SK-N-SH treated with all-trans-retinoic acid at 6 μM for 48 hours (cell line): ENCODE data around the gene SNAPC5.

ENCODE experiments used
- ARNTL ChIP-seq: fragments of 450-650 bp; formaldehyde crosslinking; IDR thresholded peaks from 2 replicates; pipeline ENCODE4 v1.5.0; 2020; ENCODE audit warnings: low read depth, mild to moderate bottlenecking, moderate library complexity, borderline replicate concordance
- RARB ChIP-seq: fragments of 250-450 bp; sonication (Bioruptor Pico); IDR thresholded peaks from 2 replicates; pipeline ENCODE4 v1.8.0; 2021; ENCODE audit warnings: mild to moderate bottlenecking, moderate library complexity
- TCF4 ChIP-seq: fragments of 250-450 bp; sonication (Bioruptor Pico); IDR thresholded peaks from 2 replicates; pipeline ENCODE4 v1.8.0; 2021; ENCODE audit warnings: mild to moderate bottlenecking, moderate library complexity, borderline replicate concordance
- TOX ChIP-seq: fragments of 250-450 bp; sonication (Bioruptor Pico); IDR thresholded peaks from 2 replicates; pipeline ENCODE4 v1.8.0; 2021; ENCODE audit warnings: mild to moderate bottlenecking, moderate library complexity, borderline replicate concordance
- ZFP3 ChIP-seq: fragments of 250-450 bp; sonication (Bioruptor Pico); IDR thresholded peaks from 2 replicates; pipeline ENCODE4 v1.5.0; 2020; ENCODE audit warnings: mild to moderate bottlenecking, moderate library complexity
- ZFP30 ChIP-seq: fragments of 450-650 bp; formaldehyde crosslinking; IDR thresholded peaks from 2 replicates; pipeline ENCODE4 v1.5.0; 2022; ENCODE audit warnings: mild to moderate bottlenecking, moderate library complexity
- ZNF70 ChIP-seq: fragments of 450-650 bp; formaldehyde crosslinking; IDR thresholded peaks from 2 replicates; pipeline ENCODE4 v1.5.0; 2020; ENCODE audit warnings: mild to moderate bottlenecking, moderate library complexity
- TF ChIP-seq, protein P1 (sequence below): fragments of 250-450 bp; sonication (Bioruptor Pico); IDR thresholded peaks from 2 replicates; pipeline ENCODE4 v1.5.1; 2021; ENCODE audit warnings: mild to moderate bottlenecking, moderate library complexity

DNA sequence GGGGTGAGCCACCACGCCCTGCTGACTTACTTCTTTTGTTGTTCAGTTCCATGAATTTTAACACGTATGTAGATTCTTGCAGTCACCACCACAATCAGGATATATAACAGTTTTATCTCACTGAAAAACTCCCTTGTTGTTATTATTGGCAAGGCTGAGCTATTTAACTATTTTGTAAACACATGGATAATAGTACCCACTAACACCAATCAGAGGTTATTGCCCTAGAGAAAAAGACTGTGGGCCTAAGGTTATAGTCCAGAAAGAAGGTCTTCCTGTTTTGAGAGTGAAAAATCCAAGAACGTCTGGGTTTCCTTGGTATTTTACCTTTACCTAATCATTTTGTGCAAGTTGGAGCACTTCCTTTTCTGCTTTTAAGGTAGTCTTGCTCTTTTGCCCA is 17.0 kb upstream of the SNAPC5 start:
- TF ChIP-seq ZFP30 (CRISPR knock-in tag), result no peak
- no peak for TF ChIP-seq ZFP3
- TF ChIP-seq ZNF70 (CRISPR knock-in tag), result no peak
- no peak for TF ChIP-seq RARB
- TF ChIP-seq, protein P1, sequence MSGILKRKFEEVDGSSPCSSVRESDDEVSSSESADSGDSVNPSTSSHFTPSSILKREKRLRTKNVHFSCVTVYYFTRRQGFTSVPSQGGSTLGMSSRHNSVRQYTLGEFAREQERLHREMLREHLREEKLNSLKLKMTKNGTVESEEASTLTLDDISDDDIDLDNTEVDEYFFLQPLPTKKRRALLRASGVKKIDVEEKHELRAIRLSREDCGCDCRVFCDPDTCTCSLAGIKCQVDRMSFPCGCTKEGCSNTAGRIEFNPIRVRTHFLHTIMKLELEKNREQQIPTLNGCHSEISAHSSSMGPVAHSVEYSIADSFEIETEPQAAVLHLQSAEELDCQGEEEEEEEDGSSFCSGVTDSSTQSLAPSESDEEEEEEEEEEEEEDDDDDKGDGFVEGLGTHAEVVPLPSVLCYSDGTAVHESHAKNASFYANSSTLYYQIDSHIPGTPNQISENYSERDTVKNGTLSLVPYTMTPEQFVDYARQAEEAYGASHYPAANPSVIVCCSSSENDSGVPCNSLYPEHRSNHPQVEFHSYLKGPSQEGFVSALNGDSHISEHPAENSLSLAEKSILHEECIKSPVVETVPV (CRISPR knock-in tag), result no peak
- no peak for TF ChIP-seq ARNTL (CRISPR knock-in tag)
- TF ChIP-seq TCF4 (CRISPR knock-in tag), result no peak
- TF ChIP-seq TOX (CRISPR knock-in tag), result no peak
